Chondrocyte (in vitro differentiated cells): ENCODE measurements around the gene ARMC7. TPM values are rescaled to one million over a fixed set of nuclear protein-coding genes. Genes with fewer than 3 reads are reported as not detected.
A peak's percentile ranks its signal among the peaks of the same experiment; 100 is the strongest.

Experiments used
- DNase-seq: peaks from one replicate; pipeline ENCODE4 v3.0.0; 2021; ENCODE audit warnings: mixed read lengths, low spot score
- H3K27ac Mint-ChIP-seq: one replicate; pipeline ENCODE4 v1.8.0; 2021; ENCODE audit warnings: mild to moderate bottlenecking, moderate library complexity, mixed read lengths; ENCODE audit not compliant: unreplicated experiment
- H3K27me3 Mint-ChIP-seq: 2 replicates; pipeline ENCODE4 v1.8.0; 2021; ENCODE audit warnings: low read depth, mixed read lengths
- H3K36me3 Mint-ChIP-seq: 2 replicates; pipeline ENCODE4 v1.8.0; 2021; ENCODE audit warnings: low read depth, mixed read lengths
- H3K4me1 Mint-ChIP-seq: 2 replicates; pipeline ENCODE4 v1.8.0; 2021; ENCODE audit warnings: low read depth, mild to moderate bottlenecking, mixed read lengths
- H3K4me3 Mint-ChIP-seq: one replicate; pipeline ENCODE4 v1.8.0; 2021; ENCODE audit warnings: mild to moderate bottlenecking, moderate library complexity, mixed read lengths; ENCODE audit not compliant: unreplicated experiment
- H3K9me3 Mint-ChIP-seq: 2 replicates; pipeline ENCODE4 v1.8.0; 2021; ENCODE audit warnings: low read depth, mixed read lengths
- total RNA-seq: library from RNA; stranded (reverse); gene quantifications from 3 replicates; pipeline ENCODE4 v1.2.1, GENCODE V29; 2021
- TF ChIP-seq, protein P1 (sequence below): fragments of 200-600 bp; sonication (generic); IDR thresholded peaks from 2 replicates; pipeline ENCODE4 v1.5.0; 2021; ENCODE audit warnings: antibody characterized with exemption, mild to moderate bottlenecking, moderate library complexity

Gene ARMC7
- total RNA-seq, 1 donor from 2014 or later: 10.8 TPM

DNA sequence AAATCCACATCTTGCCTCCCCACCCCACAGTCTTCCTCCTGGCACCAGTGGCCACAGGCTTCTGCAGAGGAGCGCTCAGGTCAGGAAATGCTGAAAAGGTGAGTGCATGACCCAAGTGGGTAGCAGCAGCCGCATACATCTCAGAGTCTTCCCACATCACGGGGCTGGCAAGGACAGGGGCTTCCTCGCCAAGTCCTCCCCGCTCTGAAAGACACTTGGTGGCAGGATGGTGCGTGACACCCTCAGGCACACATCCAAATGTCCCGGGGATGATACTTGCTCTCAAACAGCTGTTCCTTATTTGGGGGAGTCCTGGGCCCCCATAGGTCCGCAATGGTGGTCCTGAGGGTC lies 30.8 kb upstream of the ARMC7 start:
- Mint-ChIP-seq H3K4me1 (peaks cover 41% of the 10 kb centered on the region), H3K27ac (peak overlapping the region; percentile 90), H3K27me3 (no peaks in the 10 kb centered on the region), H3K4me3 (peak overlapping the region; percentile 1), H3K9me3 (no peaks in the 10 kb centered on the region), H3K36me3 (no peaks in the 10 kb centered on the region)
- no peak for DNase-seq
- TF ChIP-seq, protein P1, sequence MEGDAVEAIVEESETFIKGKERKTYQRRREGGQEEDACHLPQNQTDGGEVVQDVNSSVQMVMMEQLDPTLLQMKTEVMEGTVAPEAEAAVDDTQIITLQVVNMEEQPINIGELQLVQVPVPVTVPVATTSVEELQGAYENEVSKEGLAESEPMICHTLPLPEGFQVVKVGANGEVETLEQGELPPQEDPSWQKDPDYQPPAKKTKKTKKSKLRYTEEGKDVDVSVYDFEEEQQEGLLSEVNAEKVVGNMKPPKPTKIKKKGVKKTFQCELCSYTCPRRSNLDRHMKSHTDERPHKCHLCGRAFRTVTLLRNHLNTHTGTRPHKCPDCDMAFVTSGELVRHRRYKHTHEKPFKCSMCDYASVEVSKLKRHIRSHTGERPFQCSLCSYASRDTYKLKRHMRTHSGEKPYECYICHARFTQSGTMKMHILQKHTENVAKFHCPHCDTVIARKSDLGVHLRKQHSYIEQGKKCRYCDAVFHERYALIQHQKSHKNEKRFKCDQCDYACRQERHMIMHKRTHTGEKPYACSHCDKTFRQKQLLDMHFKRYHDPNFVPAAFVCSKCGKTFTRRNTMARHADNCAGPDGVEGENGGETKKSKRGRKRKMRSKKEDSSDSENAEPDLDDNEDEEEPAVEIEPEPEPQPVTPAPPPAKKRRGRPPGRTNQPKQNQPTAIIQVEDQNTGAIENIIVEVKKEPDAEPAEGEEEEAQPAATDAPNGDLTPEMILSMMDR: peak; percentile 15

DNA sequence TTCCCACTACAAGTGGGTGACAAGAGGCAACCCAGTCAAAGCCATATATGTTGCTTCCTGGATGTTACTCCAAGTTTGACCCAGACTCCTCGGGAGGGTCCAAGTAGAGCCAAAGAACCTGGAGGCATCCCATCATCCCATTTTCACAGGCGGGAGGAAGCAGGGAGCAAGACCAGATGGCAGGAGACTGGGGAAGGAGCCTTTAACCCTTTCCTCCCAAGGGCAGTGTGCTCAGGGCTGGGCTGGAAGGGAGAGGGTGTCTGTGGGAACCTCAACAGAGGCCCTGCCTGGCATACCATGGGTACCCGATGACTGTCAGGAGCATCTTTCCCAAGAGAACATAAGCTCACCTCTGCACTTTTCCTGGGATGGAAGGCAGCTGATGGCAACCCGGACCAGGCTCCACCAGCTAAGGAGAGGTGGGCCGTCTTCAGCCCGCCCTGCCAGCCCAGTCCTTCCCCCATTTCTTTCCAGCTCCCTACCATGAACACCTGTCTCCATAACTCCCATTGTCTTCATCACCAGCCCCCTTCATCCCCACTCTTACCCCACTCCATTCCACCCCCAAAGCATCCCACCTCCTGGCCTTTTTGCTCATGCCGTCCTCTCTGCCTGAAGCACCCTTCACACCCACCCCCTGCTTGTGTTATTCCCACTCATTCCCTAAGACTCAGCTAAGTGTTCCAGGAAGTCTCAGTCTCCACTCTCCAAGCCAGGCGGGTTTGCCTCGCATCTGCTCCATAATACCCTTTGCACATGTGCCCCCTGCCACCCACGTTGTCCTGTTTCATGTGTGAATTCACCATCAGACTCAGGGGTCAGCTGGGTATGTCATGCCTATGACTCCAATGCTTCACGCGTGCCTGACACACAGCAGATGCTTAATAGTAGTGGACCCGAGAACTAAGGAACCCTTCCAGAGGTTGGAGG lies 27.9 kb upstream of the ARMC7 start:
- DNase-seq: no peak
- Mint-ChIP-seq H3K27me3 (no peaks in the 10 kb centered on the region), H3K27ac (no peak overlapping the region), H3K4me1 (peaks cover 57% of the 10 kb centered on the region), H3K4me3 (no peak overlapping the region), H3K9me3 (no peaks in the 10 kb centered on the region), H3K36me3 (no peaks in the 10 kb centered on the region)
- TF ChIP-seq, protein P1: no peak

DNA sequence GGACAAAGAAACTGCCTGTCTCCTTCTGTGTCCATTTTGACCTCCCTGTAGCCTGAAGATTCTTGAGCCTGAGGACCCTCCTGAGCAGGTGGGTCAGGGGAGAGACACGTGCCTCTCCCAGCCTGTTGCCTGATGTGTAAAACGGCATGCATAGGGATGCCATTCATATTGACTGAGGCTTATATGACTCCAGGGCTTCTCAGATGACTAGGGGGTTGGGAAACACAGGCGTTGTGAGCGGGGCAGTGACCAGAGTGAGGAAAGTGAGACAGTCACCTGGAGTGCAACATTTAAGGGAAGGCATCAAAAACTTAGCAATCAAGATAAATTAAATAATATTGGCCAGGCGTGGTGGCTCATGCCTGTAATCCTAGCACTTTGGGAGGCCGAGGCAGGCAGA lies 27.1 kb upstream of the ARMC7 start:
- TF ChIP-seq, protein P1: no peak
- Mint-ChIP-seq H3K4me3 (no peak overlapping the region), H3K4me1 (peaks cover 61% of the 10 kb centered on the region)

DNA sequence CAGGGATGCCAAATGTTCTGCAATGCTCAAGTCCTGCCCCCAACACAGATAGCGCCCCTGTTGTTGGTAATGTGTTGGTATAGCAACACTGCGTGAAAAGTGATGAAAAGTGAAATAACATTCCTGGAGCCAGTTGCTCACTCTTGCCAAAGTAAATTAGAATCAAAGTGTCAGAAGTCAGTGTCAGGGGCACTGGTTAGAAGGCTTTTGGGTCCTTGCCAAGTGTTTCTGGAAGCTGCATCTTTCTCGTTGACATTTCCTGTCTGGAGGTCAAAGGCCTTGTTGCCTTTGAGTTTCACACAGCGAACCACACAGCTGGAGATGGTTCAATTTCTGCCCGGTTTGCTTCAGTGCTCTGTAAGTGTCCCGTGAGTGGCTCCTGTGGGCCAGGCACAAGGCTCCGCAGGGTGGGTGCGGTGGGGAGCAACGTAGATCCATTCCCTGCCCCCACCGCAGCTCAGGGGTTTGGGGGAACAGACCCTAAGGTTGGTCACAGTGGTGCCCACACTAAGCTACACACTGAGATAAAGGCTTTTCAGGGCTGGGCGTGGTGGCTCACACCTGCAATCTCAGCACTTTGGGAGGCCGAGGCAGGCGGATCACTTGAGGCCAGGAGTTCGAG lies 25.6 kb upstream of the ARMC7 start:
- H3K9me3 Mint-ChIP-seq: no peaks in the 10 kb centered on the region
- peaks cover 55% of the 10 kb centered on the region for H3K4me1 Mint-ChIP-seq
- peak overlapping the region; percentile 42 for H3K27ac Mint-ChIP-seq
- H3K4me3 Mint-ChIP-seq: no peak overlapping the region
- no peak for DNase-seq
- no peaks in the 10 kb centered on the region for H3K36me3 Mint-ChIP-seq
- no peaks in the 10 kb centered on the region for H3K27me3 Mint-ChIP-seq
- TF ChIP-seq, protein P1: peak; percentile 37

More for the DNA sequence above, 27.1 kb upstream of the ARMC7 start:
- H3K9me3 Mint-ChIP-seq: no peaks in the 10 kb centered on the region
- H3K36me3 Mint-ChIP-seq: no peaks in the 10 kb centered on the region
- DNase-seq: no peak
- H3K27me3 Mint-ChIP-seq: no peaks in the 10 kb centered on the region
- H3K27ac Mint-ChIP-seq: peak overlapping the region; percentile 55

DNA sequence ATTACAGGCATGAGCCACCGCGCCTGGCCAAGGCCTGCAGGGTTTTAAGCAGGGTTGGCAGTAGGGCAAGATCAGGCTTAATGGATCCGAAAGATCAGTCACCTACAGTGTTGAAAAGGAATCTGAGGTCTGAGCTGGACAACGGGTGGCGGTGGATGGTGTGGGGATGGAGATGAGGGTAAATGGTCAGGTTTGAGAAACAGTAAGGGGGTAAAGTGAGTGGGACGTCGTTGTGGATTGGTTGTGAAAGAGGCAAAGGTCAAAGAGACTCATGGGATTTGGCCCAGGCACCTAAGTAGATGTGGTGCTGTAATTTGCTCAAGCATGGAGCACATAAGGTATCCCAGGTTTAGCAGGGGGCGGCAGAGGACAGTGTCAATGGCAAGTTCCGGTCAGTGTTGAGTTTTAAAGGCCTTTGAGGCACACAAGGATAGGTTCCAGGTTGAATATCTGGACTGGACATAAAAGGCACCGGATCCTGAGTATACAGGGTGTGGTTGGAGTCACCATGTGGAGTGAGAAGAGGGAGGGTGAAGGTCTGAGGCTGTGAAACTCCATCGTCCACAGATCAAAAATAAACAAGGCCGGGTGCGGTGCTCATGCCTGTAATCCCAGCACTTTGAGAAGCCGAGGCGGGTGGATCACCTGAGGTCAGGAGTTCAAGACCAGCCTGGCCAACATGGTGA lies 23.1 kb upstream of the ARMC7 start:
- Mint-ChIP-seq H3K9me3 (no peaks in the 10 kb centered on the region), H3K36me3 (no peaks in the 10 kb centered on the region), H3K27me3 (no peaks in the 10 kb centered on the region), H3K27ac (no peak overlapping the region), H3K4me1 (peaks cover 50% of the 10 kb centered on the region), H3K4me3 (no peak overlapping the region)
- DNase-seq: no peak
- TF ChIP-seq, protein P1: no peak
